Mesenchymal stem cell (in vitro differentiated cells and primary cell): ENCODE measurements around the gene SLC39A10.

Experiments
- DNase-seq: peaks from one replicate; pipeline ENCODE4 v3.0.0-alpha.2; 2013
- H2AFZ ChIP-seq: one replicate; pipeline ENCODE4 v1.6.1; 2013; ENCODE audit warnings: low read depth, mild to moderate bottlenecking, control low read depth, inconsistent platforms, low read length, moderate library complexity
- H2AK5ac ChIP-seq: 2 replicates; pipeline ENCODE4 v1.6.1; 2013; ENCODE audit warnings: low read length, moderate library complexity, mild to moderate bottlenecking, inconsistent platforms; ENCODE audit not compliant: severe bottlenecking
- H2BK120ac ChIP-seq: one replicate; pipeline ENCODE4 v1.6.1; 2013; ENCODE audit warnings: low read depth, mild to moderate bottlenecking, inconsistent platforms, low read length, moderate library complexity
- H2BK12ac ChIP-seq, 2 experiments: one replicate each; pipeline ENCODE4 v1.6.1; 2013; ENCODE audit warnings: inconsistent platforms in 2 of 2, low read length in 2 of 2, mild to moderate bottlenecking in 2 of 2, moderate library complexity in 2 of 2, control low read depth in 1 of 2
- H2BK15ac ChIP-seq: one replicate; pipeline ENCODE4 v1.6.1; 2013; ENCODE audit warnings: mild to moderate bottlenecking, low read depth, inconsistent platforms; ENCODE audit not compliant: poor library complexity, severe bottlenecking
- H2BK5ac ChIP-seq: 2 replicates; pipeline ENCODE4 v1.6.1; 2013; ENCODE audit warnings: low read depth, mild to moderate bottlenecking, low read length, control low read depth, inconsistent platforms; ENCODE audit not compliant: poor library complexity, severe bottlenecking
- H3K14ac ChIP-seq, 2 experiments: one replicate each; pipeline ENCODE4 v1.6.1; 2013; ENCODE audit warnings: inconsistent platforms in 2 of 2, low read length in 2 of 2, control low read depth in 1 of 2, mild to moderate bottlenecking in 1 of 2, moderate library complexity in 1 of 2
- H3K18ac ChIP-seq, 2 experiments: one replicate each; pipeline ENCODE4 v1.6.1; 2013; ENCODE audit warnings: inconsistent platforms in 2 of 2, low read length in 2 of 2, control low read depth in 1 of 2, low read depth in 1 of 2, mild to moderate bottlenecking in 1 of 2
- H3K23ac ChIP-seq, 2 experiments: one replicate each; pipeline ENCODE4 v1.6.1; 2013; ENCODE audit warnings: inconsistent platforms in 2 of 2, low read length in 2 of 2, mild to moderate bottlenecking in 2 of 2, moderate library complexity in 2 of 2, control low read depth in 1 of 2
- H3K27ac ChIP-seq: 2 replicates; pipeline ENCODE4 v1.5.1; 2013; ENCODE audit warnings: mild to moderate bottlenecking, moderate library complexity, low read length, control low read depth, inconsistent platforms; ENCODE audit not compliant: poor library complexity, severe bottlenecking
- H3K27me3 ChIP-seq, 2 experiments: 2 replicates each; pipeline versions ENCODE4 v1.6.1 to v1.7.0; 2013; ENCODE audit warnings: low read length in 2 of 2, mild to moderate bottlenecking in 2 of 2, moderate library complexity in 2 of 2, control low read depth in 1 of 2, inconsistent platforms in 1 of 2; ENCODE audit not compliant: control insufficient read depth in 1 of 2, insufficient read depth in 1 of 2
- H3K36me3 ChIP-seq, 2 experiments: 2 replicates each; pipeline versions ENCODE4 v1.6.1 to v1.7.0; 2013; ENCODE audit warnings: low read length in 2 of 2, control low read depth in 1 of 2, inconsistent platforms in 1 of 2, low read depth in 1 of 2, mild to moderate bottlenecking in 1 of 2; ENCODE audit not compliant: insufficient read depth in 2 of 2, control insufficient read depth in 1 of 2
- H3K4ac ChIP-seq, 2 experiments: one replicate each; pipeline ENCODE4 v1.6.1; 2013; ENCODE audit warnings: inconsistent platforms in 2 of 2, low read length in 2 of 2, mild to moderate bottlenecking in 2 of 2, moderate library complexity in 2 of 2, control low read depth in 1 of 2, low read depth in 1 of 2
- H3K4me1 ChIP-seq: 2 replicates; pipeline ENCODE4 v1.6.1; 2013; ENCODE audit warnings: low read depth, low read length, control low read depth; ENCODE audit not compliant: control insufficient read depth, insufficient read depth
- H3K4me2 ChIP-seq: 2 replicates; pipeline ENCODE4 v1.6.1; 2013; ENCODE audit warnings: low read length, mild to moderate bottlenecking, inconsistent platforms; ENCODE audit not compliant: poor library complexity, severe bottlenecking
- H3K4me3 ChIP-seq, 2 experiments: 2 replicates each; pipeline versions ENCODE4 v1.5.1 to v1.7.0; 2013; ENCODE audit warnings: low read length in 2 of 2, mild to moderate bottlenecking in 2 of 2, control low read depth in 1 of 2, low read depth in 1 of 2; ENCODE audit not compliant: insufficient read depth in 1 of 2
- H3K79me1 ChIP-seq: replicated peaks from 2 replicates; pipeline ENCODE4 v1.6.1; 2013; ENCODE audit warnings: mild to moderate bottlenecking, control low read depth, low read length, inconsistent platforms; ENCODE audit not compliant: poor library complexity, severe bottlenecking
- H3K9ac ChIP-seq: 2 replicates; pipeline ENCODE4 v1.7.0; 2013; ENCODE audit warnings: mild to moderate bottlenecking, low read length, moderate library complexity
- H3K9me3 ChIP-seq: 2 replicates; pipeline ENCODE4 v1.7.0; 2013; ENCODE audit warnings: mild to moderate bottlenecking, low read length; ENCODE audit not compliant: control insufficient read depth
- H4K8ac ChIP-seq: one replicate; pipeline ENCODE4 v1.6.1; 2013; ENCODE audit warnings: inconsistent platforms, mild to moderate bottlenecking, low read length, moderate library complexity
- H4K91ac ChIP-seq: one replicate; pipeline ENCODE4 v1.6.1; 2013; ENCODE audit warnings: mild to moderate bottlenecking, low read length, inconsistent platforms
- whole genome bisulfite sequencing: methylation state at CpG from one replicate; pipeline ENCODE4 v1.1.7; 2013; ENCODE audit warnings: mixed read lengths; 5-methylcytosine and 5-hydroxymethylcytosine counted together

The SLC39A10 gene

DNA sequence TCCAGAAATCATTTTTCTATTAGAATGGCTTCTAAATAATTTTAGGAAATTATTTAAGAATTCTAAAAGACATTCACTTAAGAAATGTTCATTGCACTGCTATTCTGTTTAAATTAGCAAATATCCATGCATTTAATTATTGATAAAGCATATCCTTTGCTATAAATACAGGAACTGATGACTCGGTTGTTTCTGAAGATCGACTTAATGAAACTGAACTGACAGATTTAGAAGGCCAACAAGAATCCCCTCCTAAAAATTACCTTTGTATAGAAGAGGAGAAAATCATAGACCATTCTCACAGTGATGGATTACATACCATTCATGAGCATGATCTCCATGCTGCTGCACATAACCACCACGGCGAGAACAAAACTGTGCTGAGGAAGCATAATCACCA lies 59.4 kb downstream of the SLC39A10 start:
- H3K9ac ChIP-seq, result no peak overlapping the region
- H2AFZ ChIP-seq, result no peak overlapping the region
- no peak overlapping the region for H3K18ac ChIP-seq
- no peak overlapping the region for H4K91ac ChIP-seq
- no peak overlapping the region for H2BK12ac ChIP-seq
- H2BK120ac ChIP-seq, result no peak overlapping the region
- no peak overlapping the region for H2BK5ac ChIP-seq
- no peak overlapping the region for H3K4ac ChIP-seq
- no peak overlapping the region for H2AK5ac ChIP-seq
- H3K14ac ChIP-seq, result no peak overlapping the region
- no peaks in the 10 kb centered on the region for H3K9me3 ChIP-seq
- no peak overlapping the region for H4K8ac ChIP-seq
- no peak for DNase-seq
- H3K27ac ChIP-seq, result no peak overlapping the region
- H3K4me3 ChIP-seq, result no peak overlapping the region
- H2BK15ac ChIP-seq, result no peak overlapping the region
- H3K79me1 ChIP-seq, result peaks cover 4% of the 10 kb centered on the region
- no peaks in the 10 kb centered on the region for H3K27me3 ChIP-seq
- H3K4me2 ChIP-seq, result no peak overlapping the region
- peaks cover 10 to 57% of the 10 kb centered on the region in 2 experiments for H3K36me3 ChIP-seq
- H3K23ac ChIP-seq, result no peak overlapping the region
- H3K4me1 ChIP-seq, result no peaks in the 10 kb centered on the region
- WGBS, result 93% methylated on average over 4 of the region's 4 CpGs

DNA sequence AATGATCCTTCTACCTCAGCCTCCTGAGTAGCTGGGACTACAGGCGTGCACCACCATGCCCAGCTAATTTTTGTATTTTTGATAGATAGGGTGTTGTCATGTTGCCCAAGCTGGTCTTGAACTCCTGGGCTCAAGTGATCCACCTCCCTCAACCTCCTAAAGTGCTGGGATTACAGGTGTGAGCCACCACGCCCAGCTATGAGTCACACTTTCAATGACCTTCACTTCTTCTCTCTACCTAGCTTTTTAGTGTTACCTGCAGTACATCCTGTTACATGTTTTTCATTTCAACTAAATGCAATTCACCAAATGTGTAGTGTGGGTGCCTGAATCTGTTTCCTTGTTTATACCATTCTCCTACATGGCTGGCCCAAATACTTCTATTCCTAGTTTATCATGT lies 64.0 kb downstream of the SLC39A10 start:
- Histone ChIP-seq H3K27me3 (no peaks in the 10 kb centered on the region), H3K79me1 (peaks cover 8% of the 10 kb centered on the region), H3K18ac (no peak overlapping the region), H3K27ac (no peak overlapping the region), H3K4me1 (no peaks in the 10 kb centered on the region), H3K4ac (no peak overlapping the region), H3K36me3 (peaks cover 13 to 58% of the 10 kb centered on the region in 2 experiments), H3K9me3 (no peaks in the 10 kb centered on the region), H3K9ac (no peak overlapping the region), H3K4me2 (no peak overlapping the region), H4K91ac (no peak overlapping the region), H2AFZ (no peak overlapping the region), H4K8ac (no peak overlapping the region), H2AK5ac (no peak overlapping the region), H3K4me3 (no peak overlapping the region), H2BK15ac (no peak overlapping the region), H3K23ac (no peak overlapping the region), H2BK12ac (no peak overlapping the region), H3K14ac (no peak overlapping the region), H2BK120ac (no peak overlapping the region), H2BK5ac (no peak overlapping the region)
- 100% methylated on average over 1 of the region's 2 CpGs for WGBS
- no peak for DNase-seq

DNA sequence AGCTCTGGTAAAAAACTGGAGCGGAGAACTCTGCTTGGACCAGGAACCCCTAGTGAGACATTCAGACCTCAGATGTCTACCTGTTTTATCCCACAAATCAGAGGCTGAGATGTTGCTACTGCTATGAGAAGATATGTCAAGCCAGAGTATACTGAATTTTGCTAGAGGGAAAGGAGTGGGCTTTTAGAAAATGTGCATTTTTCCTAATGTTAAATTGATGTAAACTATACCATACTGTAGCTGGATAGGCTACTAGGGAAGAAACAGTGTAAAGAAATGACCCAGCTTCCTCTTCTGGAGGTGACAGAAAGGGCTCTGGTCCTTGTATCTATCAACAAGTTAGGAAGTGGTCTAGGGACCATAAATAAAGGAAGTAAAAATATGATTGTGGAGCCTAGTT lies 65.0 kb downstream of the SLC39A10 start:
- Histone ChIP-seq H3K79me1 (peaks cover 8% of the 10 kb centered on the region), H2AK5ac (no peak overlapping the region), H2BK15ac (no peak overlapping the region), H3K27ac (no peak overlapping the region), H3K4me2 (no peak overlapping the region), H2BK5ac (no peak overlapping the region), H4K91ac (no peak overlapping the region), H3K9ac (no peak overlapping the region), H3K27me3 (no peaks in the 10 kb centered on the region), H3K4ac (no peak overlapping the region), H3K36me3 (peaks cover 10 to 48% of the 10 kb centered on the region in 2 experiments), H2BK120ac (no peak overlapping the region), H4K8ac (no peak overlapping the region), H3K4me3 (no peak overlapping the region), H2BK12ac (no peak overlapping the region), H3K4me1 (no peaks in the 10 kb centered on the region), H3K14ac (no peak overlapping the region), H3K23ac (no peak overlapping the region), H3K18ac (no peak overlapping the region), H2AFZ (no peak overlapping the region), H3K9me3 (no peaks in the 10 kb centered on the region)
- no peak for DNase-seq
- 100% methylated on average over 1 of the region's 1 CpG for WGBS

DNA sequence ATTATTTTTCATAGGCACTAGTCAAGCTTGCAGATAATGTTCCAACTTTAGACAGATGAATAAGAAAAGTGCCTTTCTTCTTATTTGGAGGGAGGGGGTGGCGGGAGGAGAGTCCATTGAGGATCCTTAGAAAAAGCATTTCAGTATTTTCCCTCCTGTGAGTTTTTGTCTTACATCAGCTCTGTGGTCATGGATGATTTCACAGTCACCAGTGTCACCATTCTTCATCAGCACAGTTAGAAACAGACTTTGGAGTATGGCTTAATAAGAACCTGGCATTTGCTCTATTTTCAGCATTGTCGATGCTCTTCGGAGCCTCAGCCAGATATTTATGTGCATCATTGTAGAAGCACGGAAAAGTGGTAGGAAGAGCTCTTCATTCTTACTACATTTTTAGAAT lies 70.1 kb downstream of the SLC39A10 start:
- no peak overlapping the region for H2BK12ac ChIP-seq
- H3K9me3 ChIP-seq, result no peaks in the 10 kb centered on the region
- no peak for DNase-seq
- no peak overlapping the region for H3K14ac ChIP-seq
- H3K23ac ChIP-seq, result no peak overlapping the region
- no peak overlapping the region for H3K4me2 ChIP-seq
- no peaks in the 10 kb centered on the region for H3K27me3 ChIP-seq
- no peak overlapping the region for H3K27ac ChIP-seq
- peaks cover 11 to 54% of the 10 kb centered on the region in 2 experiments for H3K36me3 ChIP-seq
- no peak overlapping the region for H2AK5ac ChIP-seq
- no peak overlapping the region for H2BK5ac ChIP-seq
- H2BK15ac ChIP-seq, result no peak overlapping the region
- H2AFZ ChIP-seq, result no peak overlapping the region
- no peak overlapping the region for H3K18ac ChIP-seq
- H4K91ac ChIP-seq, result no peak overlapping the region
- WGBS, result no CpG with 5 or more reads among the region's 4 CpGs
- no peak overlapping the region for H3K9ac ChIP-seq
- H3K4me3 ChIP-seq, result no peak overlapping the region
- H4K8ac ChIP-seq, result no peak overlapping the region
- H3K4ac ChIP-seq, result no peak overlapping the region
- H3K4me1 ChIP-seq, result no peaks in the 10 kb centered on the region
- peaks cover 4% of the 10 kb centered on the region for H3K79me1 ChIP-seq
- no peak overlapping the region for H2BK120ac ChIP-seq
